Embryonic facial prominence (tissue), 1 donor: Measurements from ENCODE around the gene SLC24A3.

ENCODE experiments used
- DNase-seq: peaks from one replicate; pipeline ENCODE4 v3.0.0-alpha.2; 2016; ENCODE audit errors: extremely low spot score

Gene SLC24A3

DNA sequence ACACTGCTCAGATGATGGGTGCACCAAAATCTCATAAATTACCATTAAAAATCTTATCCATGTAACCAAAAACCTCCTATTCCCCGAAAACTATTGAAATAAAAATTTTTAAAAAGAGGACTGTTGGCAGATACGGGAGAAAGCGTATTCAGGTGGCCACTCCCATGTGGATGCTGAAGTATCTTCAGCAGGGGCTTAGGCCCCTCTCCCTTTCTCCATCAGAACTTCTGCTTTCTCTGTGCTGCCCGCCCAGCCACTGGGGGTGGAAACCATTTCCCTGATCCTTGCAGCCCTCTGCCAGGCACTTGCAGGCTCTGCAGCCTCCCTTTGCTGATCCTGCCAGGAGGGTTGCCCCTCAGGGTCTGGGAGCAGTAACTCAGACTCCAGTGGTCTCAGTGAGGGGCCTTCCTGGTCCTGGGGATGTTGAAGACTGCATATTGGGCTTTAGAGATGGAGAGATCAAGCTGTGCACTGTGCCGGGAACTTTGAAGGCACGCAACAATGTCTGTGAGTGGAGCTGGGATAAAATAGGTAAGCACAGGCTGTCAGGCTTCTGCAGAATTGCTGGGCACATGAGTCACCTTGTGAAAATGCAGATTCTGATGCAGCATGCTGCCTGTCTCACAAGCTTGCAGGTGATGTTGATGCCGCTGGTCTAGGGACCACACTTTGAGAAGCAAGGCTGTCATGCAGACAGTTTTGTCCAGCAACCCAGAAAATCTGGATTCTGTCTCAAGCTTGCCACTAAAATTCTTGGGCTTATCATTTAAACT, 59.6 kb downstream of the SLC24A3 start:
- no peak for DNase-seq

DNA sequence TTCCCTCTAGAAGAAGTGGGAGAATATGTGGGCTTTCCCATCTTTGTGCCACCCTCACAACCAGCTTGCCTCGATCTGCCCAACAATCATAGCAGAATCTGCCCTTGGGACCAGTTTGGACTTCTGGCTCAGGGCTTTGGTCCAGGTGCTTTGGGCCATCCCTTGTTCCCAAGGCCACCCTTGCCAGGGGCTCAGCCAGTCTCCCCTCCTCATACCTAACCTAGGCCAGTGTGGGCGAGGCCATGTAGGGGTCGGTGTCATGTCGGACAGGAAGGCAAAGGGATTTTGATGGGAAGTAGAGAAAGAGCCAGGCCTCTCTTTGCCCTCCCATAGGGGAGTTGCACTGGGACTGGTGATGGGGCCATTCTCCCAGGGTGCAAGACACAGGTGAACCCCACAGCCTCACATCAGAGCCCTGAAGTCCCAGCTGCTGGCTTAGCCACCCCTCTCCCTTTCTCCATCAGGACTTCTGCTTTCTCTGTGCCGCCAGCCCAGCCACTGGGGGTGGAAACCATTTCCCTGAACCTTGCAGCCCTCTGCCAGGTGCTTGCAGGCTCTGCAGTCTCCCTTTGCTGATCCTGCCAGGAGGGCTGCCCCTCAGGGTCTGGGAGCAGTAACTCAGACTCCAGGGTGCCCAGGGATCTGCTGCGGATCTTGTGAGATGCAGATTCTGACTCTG, 60.7 kb downstream of the SLC24A3 start:
- DNase-seq, result no peak

DNA sequence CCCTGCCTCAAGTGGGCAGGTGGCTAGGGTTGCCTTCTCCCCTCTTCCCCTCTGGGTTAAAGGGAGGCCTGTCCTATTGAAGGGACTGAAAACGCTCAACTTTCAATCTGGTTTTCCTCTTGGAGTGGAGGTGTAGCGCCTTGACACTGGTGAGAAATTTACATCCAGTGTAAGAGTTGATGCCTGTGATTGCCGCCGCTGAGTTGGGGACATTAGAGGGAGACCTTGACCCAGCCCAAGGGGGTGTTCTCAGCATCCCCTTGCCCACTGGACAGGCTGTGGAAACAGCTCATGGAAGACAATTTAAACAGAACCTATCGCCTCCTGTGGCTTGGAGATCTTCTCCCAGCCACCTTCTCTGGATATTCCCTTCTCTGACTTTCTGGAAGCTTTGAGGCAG, 61.6 kb downstream of the SLC24A3 start:
- DNase-seq, result no peak

DNA sequence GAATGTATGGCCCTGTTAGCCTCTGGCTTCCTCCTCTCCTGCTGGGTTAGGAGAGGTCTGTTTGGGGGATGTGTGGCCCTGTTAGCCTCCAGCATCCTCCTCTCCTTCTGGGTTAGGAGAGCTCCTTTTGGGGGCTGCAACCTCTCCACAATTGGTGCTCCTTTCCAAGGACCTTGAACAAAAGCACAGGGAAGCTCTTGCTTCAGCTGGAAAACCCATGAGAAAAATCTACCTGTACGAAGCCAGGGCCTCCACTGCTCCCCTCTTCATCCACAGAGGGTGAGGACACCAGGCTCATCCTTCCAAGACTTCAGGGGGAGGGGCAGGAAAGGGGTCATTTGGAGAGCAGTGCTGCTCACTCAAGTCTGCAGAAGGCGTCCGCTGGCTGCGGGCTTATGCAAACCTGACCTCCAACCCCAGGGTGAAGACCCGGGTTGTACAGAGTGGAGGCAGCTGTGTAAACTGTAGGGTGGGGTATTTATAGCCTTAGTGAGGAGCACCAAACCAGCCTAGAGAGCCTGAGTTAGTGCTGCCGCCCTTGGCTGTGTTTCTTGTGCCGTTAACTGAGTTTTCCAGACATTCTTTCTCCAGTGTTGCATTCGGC, 62.1 kb downstream of the SLC24A3 start:
- no peak for DNase-seq

DNA sequence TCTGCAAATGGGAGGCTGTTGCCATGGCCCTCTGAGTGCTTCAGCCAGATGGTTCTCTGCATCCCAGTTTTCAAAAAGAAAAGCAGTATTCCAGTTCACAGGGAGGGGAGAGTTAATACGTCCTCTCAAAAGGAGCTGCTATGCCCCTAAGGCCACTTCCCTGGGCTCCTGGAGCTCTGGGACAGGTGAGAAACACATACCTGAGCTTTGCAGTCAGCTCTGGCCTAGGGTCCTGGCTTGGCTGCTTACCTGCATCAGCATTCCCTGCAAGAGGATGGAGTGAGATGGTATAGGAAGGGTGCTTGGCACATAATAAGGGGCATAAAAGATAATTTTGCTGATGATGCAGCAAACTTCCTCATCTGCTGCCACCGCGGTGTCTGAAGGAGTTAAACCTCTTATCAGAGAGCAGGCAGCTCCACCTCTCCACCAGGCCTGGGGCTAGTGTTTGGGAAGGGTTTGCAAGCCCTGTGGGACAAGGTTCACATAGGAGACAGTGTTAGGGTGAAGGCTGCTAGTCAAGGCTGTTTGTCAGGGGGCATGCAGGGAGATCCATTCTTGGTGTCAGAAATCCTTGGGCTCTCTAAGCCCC, 62.7 kb downstream of the SLC24A3 start:
- DNase-seq, result no peak

DNA sequence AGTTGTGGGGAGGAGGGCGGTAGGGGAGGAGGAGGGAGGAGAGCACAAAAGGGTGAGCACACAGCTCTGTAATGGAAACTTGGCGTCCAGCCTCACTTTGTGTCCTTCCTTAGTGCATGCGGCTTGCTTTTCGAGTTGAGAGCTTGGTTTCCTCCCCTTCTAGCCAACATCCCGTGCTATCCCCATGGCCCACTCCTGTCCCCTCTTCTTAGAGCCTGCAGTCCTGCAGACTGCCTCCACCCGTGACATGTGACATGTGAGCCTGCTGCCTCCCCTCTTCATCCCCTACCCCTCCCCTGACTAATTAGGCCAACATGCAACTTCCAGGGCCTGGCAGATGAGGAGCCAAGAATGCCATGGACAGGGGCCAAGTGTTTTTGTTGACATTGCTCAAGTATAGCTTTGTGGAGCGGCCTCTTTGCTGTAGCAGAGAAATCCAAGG, 63.2 kb downstream of the SLC24A3 start:
- peak; percentile 81 for DNase-seq

DNA sequence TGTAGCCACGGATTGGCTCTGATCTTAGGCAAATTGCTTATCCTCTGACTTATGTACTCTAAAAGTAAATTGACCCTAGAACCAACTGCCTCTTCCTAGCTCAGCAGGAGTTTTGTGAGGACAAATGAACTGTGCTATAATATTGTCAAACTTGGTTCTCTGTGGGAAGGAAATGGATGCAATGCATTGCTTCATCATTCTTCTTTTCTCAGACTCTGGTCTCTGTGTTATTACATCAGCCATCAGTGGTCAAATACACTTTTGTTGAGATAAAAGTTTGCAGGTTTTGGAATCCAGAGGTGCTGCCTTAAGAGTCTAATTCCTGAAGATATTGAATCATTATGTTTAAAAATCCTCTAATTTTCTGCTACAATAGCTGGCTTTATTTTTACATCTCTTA, 64.9 kb downstream of the SLC24A3 start:
- DNase-seq, result no peak

DNA sequence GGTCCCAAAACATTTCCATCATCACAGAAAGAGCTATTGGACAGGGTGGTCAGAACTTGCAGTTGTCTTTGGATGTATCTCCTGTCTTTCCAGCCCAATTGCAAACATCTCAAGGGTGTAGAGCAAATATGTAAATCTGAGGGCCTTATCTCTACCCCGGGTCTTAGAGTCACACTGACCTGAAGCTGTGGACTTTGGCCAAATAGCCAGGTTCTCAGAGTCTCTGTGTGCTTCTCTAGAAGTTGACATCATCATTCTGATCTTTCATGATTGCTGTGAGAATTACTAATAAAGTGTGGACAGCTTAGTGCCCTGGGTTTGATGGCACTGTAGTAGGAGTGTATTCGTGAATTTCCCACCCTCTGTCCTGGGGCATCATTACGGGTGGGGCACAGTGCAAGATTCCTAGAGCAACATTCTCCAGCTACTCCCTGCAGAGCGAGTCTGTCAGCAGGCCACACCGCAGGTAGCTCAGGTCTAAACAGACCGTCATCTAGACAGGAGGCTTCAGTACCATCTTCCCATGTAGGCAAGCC, 71.1 kb downstream of the SLC24A3 start:
- no peak for DNase-seq

DNA sequence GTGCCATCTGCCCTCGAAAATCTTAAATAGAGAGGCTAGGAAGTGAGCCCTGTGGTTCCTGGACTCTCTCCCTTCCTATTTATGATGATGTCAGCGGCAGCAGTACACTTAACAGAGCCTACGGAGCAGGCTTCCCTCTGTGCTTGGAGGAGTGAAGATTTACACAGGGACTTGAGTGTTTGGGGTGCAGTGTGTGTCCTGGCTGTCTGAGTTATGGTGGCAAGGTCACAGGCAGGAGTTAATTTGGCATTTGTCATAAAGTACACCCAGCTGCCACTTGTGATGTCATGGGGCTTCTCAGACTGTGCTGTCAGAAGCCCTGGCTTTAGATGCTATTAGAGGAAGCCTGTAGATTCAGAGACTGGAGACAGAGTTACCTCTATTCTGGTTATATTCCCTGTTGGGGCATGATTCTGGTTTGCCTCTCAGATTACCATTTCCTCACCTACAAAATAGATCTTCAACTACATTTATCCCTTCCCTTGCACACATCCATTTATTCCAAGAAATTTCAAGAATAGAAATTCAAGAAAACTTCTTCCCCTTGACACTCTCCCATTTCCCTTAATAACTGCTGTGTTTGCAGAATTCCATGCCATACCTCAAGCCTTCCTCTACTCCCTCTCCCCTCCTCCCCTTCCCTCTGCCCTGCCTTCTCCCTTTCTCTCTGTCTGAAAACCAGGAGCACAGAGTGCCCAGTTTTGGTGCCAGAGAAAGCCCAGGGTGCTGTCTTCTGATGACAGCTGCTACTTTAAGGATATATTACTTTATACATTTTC, 72.1 kb downstream of the SLC24A3 start:
- no peak for DNase-seq

DNA sequence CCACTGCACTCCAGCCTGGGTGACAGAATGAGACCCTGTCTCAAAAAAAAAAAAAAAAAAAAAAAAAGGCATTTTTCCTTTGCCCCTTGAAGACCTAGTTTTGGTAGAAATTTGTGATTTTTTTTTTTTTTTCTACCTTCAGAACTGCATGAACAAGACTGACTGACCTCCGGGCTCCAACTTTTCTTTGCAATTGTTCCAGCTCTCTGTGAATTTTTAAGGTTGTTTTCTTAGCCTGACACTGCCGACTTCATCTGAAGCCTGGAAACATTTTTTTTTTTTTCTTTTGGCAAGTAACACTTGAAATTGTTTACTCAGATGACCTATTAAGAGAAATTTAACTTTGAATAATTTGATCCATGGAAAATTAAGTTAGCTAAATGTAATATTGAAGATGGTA, 73.0 kb downstream of the SLC24A3 start:
- no peak for DNase-seq

DNA sequence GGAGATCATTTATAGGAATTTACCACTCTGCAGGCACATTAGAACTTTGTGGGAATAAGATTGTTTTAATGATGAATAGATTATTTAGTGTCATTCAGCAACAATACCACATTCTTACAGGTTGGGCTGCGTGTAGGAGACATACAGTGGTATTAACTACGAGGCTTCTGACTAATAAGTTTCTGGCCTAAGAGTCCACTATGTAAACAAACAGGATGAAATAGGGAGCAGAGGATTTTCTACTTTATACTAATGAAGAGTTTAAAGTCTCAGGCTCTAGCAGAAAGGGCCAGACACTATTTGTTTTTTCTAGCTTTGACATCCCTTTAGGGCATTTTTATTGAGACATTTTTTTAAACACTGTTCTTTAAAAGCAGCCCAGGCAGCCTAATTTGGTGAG, 75.6 kb downstream of the SLC24A3 start:
- no peak for DNase-seq

DNA sequence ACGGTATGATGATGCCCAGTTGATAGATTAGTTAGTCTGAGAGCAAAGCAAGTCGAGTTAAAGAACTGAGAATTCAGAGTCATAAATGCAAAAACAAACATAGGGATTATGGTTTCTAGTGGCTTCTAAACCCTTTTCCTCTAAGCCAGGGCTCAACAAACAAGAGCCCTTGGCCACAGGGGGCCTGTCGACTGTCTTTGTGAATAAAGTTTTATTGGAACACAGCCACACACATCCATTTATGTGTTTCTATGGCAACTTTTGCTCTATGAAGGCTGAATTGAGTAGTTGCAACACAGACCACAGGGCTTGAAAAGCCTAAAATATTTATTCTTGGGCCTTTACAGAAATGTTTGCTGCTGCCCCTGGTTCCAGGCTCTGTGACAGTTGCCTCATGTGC, 76.2 kb downstream of the SLC24A3 start:
- no peak for DNase-seq

DNA sequence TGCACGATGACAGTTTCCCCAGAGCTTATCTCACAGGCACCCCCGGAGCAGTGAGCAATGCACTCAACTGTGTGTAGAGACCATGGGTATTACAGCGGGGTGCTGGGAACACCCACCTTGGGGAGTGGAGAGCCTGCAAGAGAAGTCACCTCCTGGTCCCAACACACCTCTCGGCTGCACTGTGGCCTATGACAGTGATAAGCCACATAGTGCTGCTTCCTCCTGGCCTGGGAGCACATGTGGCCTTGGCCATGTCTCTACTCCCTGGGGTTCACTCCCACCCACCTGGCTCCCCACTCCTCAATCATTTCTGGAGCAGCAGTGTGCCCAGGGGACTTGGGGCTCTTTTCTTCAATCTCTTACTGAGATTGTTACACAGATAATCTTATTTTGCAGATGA, 77.0 kb downstream of the SLC24A3 start:
- DNase-seq, result no peak

DNA sequence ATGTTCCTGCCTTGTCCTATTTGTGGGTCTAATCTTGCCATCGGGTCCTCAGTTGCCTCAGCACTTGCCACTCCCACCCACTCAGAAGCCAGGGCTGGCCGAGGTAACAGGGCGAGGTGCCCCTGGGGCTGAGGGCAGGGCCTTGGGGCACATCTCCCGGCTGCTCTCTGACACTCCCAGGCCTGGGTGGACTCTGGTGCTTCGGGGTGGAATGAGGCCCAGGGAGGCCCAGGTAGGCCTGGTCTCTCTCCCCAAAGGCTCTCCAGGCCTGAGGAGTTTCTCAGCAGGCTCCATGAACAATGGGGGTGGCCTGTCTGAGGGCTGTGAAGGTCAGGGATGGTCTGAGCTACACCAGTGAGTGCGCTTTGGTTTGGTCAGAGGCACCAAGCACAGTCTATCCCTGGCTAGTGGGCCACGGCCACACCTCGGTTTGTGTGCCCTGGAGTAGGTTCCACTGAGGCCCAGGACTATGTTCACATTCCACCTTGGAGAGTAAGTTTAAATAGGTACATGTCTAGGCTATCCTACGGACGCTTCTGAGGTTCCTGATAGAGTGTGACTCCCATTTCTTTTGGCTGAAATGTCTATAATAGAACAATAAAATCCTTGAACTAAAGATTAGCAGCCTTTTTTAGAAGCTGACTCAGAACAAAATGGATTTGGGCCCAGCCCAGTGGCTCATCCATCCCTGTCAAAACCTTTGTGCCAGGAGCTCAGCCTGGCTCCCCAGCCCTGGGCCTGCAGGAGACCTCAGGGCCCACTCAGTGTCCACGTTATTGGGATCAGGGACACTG, 78.8 kb downstream of the SLC24A3 start:
- DNase-seq, result no peak

DNA sequence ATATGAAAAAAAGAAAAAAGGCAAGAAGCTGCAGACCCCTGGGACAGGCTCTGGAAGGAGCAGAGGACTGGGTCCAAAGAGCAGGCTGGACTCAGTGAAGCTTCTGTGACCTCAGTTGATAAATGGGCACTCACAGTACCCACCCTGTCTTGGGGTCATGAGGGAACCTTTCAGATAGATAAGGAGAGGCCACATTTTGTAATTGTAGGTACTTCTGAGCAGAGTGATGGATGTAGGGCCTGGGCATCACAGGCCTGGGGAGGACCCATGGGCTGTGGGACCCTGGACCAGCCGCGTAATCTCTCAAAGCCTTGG, 79.3 kb downstream of the SLC24A3 start:
- no peak for DNase-seq

DNA sequence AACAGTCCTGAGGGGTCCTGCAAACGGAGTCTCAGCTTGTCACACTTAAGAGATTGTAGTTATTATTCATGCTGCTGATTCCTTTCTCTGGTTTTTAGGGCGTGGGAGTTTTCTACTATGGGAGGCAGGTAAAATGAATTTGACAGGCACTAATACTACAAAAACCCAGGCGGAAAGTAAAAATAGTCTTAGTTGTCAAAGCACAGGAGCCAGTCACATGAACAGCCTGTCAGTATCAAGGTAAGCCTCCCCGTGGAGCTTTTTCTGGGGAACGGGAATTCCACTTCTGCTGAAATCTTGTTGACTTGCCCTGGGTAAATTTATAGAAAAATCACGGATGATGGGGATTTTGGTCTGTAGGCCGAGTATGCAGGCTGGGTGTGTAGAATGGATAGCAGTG, 79.8 kb downstream of the SLC24A3 start:
- no peak for DNase-seq

DNA sequence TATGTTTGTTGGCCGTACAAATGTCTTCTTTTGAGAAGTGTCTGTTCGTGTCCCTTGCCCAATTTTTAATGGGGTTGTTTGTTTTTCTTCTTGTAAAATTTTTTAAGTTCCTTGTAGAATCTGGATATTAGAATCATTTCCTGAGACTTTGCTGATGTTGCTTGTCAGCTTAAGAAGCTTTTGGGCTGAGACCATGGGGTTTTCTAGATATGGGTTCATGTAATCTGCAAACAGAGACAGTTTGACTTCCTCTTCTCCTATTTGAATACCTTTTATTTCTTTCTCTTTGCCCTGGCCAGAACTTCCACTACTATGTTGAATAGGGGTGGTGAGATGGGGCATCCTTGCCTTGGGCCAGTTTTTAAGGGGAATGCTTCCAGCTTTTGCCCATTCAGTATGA, 82.6 kb downstream of the SLC24A3 start:
- no peak for DNase-seq

DNA sequence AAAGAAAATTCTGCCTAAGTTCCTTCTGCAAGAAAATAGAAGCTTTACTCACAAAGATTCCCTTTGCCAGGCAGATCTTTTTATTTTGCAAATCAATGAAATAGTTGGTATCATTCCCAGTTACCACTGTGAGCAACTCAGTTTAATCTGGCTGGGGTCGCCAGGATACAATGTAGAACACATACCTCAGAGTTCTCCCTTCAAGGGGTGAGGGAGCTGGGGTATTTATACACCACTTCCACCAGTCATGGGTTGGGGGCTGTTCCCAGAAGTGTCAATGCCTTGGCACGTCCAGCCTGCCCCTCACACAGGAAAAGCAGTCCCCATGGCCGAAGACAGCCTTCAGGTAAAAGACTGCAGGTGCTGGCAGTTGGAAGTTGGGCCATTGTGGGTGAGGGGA, 86.2 kb downstream of the SLC24A3 start:
- DNase-seq, result no peak

DNA sequence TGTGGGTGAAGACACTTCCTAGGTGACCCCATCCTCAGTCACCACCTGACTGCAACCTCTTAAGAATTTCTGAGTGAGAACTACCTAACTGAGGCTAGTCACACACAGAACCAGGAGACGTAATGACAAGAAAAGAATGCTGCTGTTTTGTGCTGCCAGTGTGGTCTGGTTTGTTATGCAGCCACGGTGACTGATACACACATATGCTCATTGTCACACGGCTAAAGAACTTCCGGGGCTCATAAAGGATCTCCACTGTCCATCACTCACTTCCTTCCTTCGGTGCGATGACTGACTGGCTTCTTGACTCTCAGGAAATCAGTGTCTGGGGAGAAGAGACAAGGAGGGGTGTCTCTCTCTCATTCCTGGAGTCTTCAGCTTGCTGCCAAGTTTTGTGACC, 88.0 kb downstream of the SLC24A3 start:
- no peak for DNase-seq

DNA sequence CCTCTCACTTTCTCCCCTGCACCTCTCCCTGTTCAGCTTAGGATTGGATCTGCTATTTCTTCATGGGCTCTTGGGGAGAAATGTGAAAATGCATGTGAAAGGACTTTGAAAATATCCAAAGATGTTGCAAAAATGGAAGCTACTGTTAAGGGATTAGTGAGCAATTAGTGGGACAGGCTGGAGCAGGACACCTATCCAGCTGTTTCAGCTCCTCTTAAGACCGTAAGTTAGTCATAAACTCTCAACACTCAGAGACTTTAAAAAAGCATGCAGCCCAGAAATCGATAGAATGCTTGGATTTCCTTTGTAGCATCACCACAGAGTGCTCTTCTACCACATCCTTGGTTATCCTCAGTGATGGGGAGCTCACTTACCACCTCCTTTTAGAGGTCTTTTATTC, 88.7 kb downstream of the SLC24A3 start:
- DNase-seq, result no peak

DNA sequence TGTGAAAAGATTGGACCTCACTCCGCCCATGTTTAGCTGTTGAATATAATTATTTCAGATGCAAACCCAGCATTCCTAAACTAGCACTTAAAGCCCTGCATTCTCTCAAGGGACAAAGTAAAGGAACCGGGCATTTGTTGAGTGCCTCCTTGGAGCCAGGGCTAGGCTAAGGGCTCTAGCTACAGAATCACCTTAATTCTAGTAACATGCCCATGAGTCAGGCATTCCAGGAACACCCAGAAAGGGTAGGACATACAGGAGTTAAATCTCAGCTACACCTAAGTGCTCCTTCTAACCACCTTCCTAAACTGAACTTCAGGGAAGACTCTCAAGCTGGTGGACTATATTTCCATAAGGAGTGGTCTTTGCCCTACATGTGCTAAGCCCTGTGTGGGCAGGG, 89.4 kb downstream of the SLC24A3 start:
- DNase-seq, result no peak
